HG03469 (cell line): ENCODE results near the gene FGFR4.

ENCODE experiments used
- ATAC-seq: cut with Tn5 transposase; IDR thresholded peaks from one replicate; pipeline ENCODE4 v1.9.1; 2021; ENCODE audit warnings: mild to moderate bottlenecking, moderate library complexity, moderate number of reproducible peaks; ENCODE audit not compliant: unreplicated experiment

Gene FGFR4

GRCh38 chr5:177131019-177131320 lies 44.3 kb downstream of the FGFR4 start:
- ATAC-seq: no peak

- ATAC-seq: no peak
Observed at GRCh38 chr5:177131352-177132135, 44.8 kb downstream of the FGFR4 start.

DNA sequence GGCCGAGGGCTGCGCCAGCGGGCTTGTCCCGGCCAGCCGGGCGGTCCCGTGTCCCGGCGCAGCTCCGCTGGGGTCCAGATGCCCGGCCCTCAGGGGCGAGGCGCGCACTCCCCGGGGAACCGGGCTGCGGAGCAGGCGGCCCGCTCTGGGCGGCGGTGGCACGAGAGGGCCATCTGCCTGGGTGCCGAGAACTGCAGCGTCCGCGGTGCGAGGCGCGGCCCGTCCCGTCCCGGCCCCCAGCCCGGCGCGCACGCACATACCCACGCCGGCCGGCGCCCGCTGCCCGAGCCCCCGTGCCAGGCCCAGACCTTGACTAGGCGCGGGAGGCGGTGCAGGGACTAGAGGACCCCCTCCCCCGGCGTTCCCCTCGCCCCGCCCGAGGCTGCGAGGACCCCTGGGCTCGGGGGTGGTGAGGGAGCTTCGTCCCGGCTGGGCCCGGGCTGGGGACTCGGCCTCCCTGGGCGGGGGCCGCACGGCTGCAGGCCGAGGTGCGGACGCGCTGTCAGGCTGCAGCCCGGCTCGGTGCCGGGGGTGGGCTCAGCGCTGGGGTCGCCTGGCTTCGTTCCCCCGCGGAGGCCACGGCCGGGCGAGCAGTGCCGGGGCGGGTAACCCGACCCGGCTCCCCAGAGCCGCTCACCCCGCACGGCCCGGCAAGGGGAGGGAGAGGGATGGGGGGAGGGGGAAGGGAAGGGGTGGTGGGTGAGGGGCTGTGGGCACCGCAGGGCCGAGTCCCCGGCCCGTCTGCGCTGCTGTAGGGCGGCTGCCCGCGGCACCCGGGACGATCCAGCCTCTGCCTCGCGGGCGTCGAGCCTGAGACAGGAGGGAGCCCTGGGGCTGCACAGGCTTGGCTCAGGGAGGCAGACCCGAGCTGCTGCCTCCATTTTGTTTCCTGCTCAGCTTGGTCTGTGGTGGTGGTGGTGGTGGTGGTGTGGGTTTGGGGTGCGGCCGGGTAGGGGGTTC lies 45.7 kb downstream of the FGFR4 start:
- no peak for ATAC-seq

GRCh38 chr5:177133096-177133852 lies 46.6 kb downstream of the FGFR4 start, which contains the start of gene NSD1:
TSS of gene NSD1 (plus strand) at chr5:177133773. CDS start at chr5:177135104, 1,331 bp downstream.
- ATAC-seq: no peak

DNA sequence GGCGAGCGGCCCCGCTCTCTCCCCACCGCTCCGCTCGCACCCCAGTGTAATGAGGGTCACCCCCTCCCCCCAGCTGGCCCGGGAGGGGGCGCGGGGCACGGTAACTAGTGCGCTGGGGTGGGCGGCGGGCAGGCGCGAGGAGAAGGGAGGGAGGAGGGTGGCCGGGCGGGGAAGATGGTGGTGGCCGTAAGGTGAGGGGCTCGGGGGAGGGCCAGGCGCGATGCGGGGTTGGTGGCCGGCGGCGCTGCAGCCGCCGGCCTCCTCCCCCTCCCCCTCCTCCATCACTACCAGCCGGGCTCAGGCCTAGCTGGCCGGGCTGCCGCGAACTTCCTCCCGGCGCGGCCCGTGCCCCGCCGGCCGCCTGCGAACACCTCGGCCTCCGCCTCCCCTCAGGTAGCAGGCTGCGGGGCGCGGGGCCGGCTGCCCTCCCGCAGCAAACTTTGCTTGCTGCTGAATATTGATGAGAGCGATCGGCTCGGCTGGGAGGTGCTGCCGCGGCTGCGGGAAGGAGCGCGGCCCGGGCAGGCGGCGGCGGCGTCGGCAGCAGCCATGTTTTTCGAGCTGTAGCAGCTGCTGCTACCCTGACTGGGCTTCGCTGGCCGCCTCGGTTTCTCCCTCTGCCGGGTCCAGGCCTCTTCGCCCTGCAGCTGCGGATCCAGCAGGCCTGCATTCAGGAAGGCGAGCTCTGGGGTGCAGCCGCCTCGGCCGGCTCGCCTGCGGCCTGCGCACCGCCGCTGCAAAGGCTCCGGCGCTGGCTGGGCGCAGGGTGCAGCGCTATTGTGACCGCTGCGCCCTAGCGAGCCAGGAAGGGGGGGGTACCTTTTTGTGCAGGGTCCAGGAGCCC lies 47.4 kb downstream of the FGFR4 start:
- ATAC-seq: no peak

- no peak for ATAC-seq
Observed at GRCh38 chr5:177134697-177135225, 48.0 kb downstream of the FGFR4 start.

- no peak for ATAC-seq
Observed at GRCh38 chr5:177140312-177140711, 53.6 kb downstream of the FGFR4 start.

GRCh38 chr5:177141496-177141895 lies 54.8 kb downstream of the FGFR4 start:
- no peak for ATAC-seq

GRCh38 chr5:177142098-177142611 lies 55.4 kb downstream of the FGFR4 start:
- ATAC-seq: no peak

- ATAC-seq: no peak
Observed at GRCh38 chr5:177142778-177143177, 56.1 kb downstream of the FGFR4 start.

- no peak for ATAC-seq
Observed at GRCh38 chr5:177146891-177147638, 60.4 kb downstream of the FGFR4 start.
